GM21529 (cell line): Measurements from ENCODE around the gene SARNP.

ENCODE experiments used
- ATAC-seq: cut with Tn5 transposase; IDR thresholded peaks from one replicate; pipeline ENCODE4 v1.9.1; 2021; ENCODE audit not compliant: unreplicated experiment

The SARNP gene

GRCh38 chr12:55726971-55727370, 90.6 kb downstream of the SARNP start:
- ATAC-seq = no peak

GRCh38 chr12:55725556-55725955, 92.0 kb downstream of the SARNP start:
- ATAC-seq = no peak

GRCh38 chr12:55724940-55725309, 92.6 kb downstream of the SARNP start:
- ATAC-seq = no peak

- peak; percentile 32 for ATAC-seq
These were observed 93.1 kb downstream of the SARNP start for GRCh38 chr12:55724226-55724939.

GRCh38 chr12:55723516-55724225, 93.9 kb downstream of the SARNP start:
- no peak for ATAC-seq

- no peak for ATAC-seq
These were observed 94.6 kb downstream of the SARNP start for GRCh38 chr12:55722948-55723347.

- no peak for ATAC-seq
These were observed 95.8 kb downstream of the SARNP start for GRCh38 chr12:55721601-55722213.

- no peak for ATAC-seq
These were observed 96.6 kb downstream of the SARNP start for GRCh38 chr12:55720894-55721444.

GRCh38 chr12:55720071-55720564, 97.4 kb downstream of the SARNP start, which contains the start of gene RDH5:
Gene RDH5, plus strand, starts transcription at chr12:55720393. Its CDS starts 792 bp downstream, at chr12:55721185.
- ATAC-seq = no peak

- ATAC-seq = no peak
These were observed 98.2 kb downstream of the SARNP start for GRCh38 chr12:55719371-55719770.

- ATAC-seq = no peak
These were observed 98.8 kb downstream of the SARNP start for GRCh38 chr12:55718624-55719275.

- no peak for ATAC-seq
These were observed 99.5 kb downstream of the SARNP start for GRCh38 chr12:55718015-55718414.

GRCh38 chr12:55717011-55718007, 100.2 kb downstream of the SARNP start:
- no peak for ATAC-seq

GRCh38 chr12:55716582-55716957, 101.0 kb downstream of the SARNP start:
- ATAC-seq = no peak

GRCh38 chr12:55715833-55716581, 101.5 kb downstream of the SARNP start, which contains the start of gene BLOC1S1:
Gene BLOC1S1, plus strand, starts transcription at chr12:55716046. Its CDS starts 6 bp downstream, at chr12:55716052.
- peak; percentile 92 for ATAC-seq

- ATAC-seq = no peak
These were observed 102.3 kb downstream of the SARNP start for GRCh38 chr12:55715169-55715764.

- no peak for ATAC-seq
These were observed 103.8 kb downstream of the SARNP start for GRCh38 chr12:55713721-55714120.

GRCh38 chr12:55712700-55713415, 104.7 kb downstream of the SARNP start:
- ATAC-seq = no peak
